ENCODE measurements around the gene SCRT2.
A peak's percentile ranks its signal among the peaks of the same experiment; 100 is the strongest.

The SCRT2 gene

DNA sequence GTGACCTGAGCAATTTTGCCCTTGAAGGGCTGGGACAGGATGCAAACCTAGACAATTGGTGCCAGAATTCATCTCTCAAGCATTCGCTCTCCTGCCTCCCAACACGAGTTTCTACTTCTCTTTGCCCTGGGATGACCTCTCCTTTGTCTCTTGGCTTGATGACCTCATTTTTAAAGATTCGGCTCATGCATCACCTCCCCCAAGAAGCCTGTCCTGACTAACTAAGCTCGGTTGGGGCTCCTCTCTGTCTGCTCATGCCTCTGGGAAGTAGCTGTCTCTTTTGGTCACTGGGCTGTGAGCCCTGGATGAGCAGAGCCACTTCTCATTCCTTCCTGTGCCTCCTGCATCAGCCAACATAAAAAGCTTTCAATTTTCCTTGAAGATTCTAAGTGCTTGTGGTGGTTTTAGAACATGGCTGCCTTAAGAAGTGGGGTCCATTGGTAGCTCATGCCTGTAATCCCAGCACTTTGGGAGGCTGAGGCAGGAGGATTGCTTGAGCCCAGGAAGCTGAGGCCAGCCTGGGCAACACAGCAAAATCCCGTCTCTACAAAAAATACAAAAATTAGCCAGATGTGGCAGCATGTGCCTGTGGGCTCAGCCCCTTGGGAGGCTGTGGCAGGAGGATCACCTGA lies 54.4 kb downstream of the SCRT2 start:
- TF ChIP-seq Cebpa-rat (IDR thresholded peaks at IDR 0.05) = no peak
- Histone ChIP-seq H3K27me3 (no peaks in the 10 kb centered on the region), H3K9ac (no peak overlapping the region), H4K20me1 (no peaks in the 10 kb centered on the region), H3K4me1 (peaks cover 3% of the 10 kb centered on the region; the same call in 1 of the 2 replicates), H3K36me3 (no peaks in the 10 kb centered on the region), H3K27ac (no peak overlapping the region), H3K9me3 (peaks cover 12% of the 10 kb centered on the region), H3K4me3 (no peak overlapping the region), H3K4me2 (no peak overlapping the region)

- H3K4me2 ChIP-seq = no peak overlapping the region
- no peak for TF ChIP-seq Cebpa-rat (IDR thresholded peaks at IDR 0.05)
- no peak overlapping the region for H3K9ac ChIP-seq
- peaks cover 9% of the 10 kb centered on the region; the same call in 1 of the 2 replicates for H3K4me1 ChIP-seq
- no peaks in the 10 kb centered on the region for H3K27me3 ChIP-seq
- H3K27ac ChIP-seq = no peak overlapping the region
- no peaks in the 10 kb centered on the region for H4K20me1 ChIP-seq
- peaks cover 12% of the 10 kb centered on the region for H3K9me3 ChIP-seq
- H3K4me3 ChIP-seq = no peak overlapping the region
- no peaks in the 10 kb centered on the region for H3K36me3 ChIP-seq
These were observed 55.4 kb downstream of the SCRT2 start for GRCh38 chr20:620246-620645.

- no peak for TF ChIP-seq Cebpa-rat (IDR thresholded peaks at IDR 0.05)
- no peaks in the 10 kb centered on the region for H3K36me3 ChIP-seq
- H4K20me1 ChIP-seq = no peaks in the 10 kb centered on the region
- H3K9me3 ChIP-seq = peaks cover 12% of the 10 kb centered on the region
- H3K4me3 ChIP-seq = no peak overlapping the region
- no peak overlapping the region for H3K4me2 ChIP-seq
- H3K9ac ChIP-seq = no peak overlapping the region
- no peak overlapping the region for H3K27ac ChIP-seq
- H3K4me1 ChIP-seq = peaks cover 9% of the 10 kb centered on the region; the same call in 1 of the 2 replicates
- H3K27me3 ChIP-seq = no peaks in the 10 kb centered on the region
These were observed 56.6 kb downstream of the SCRT2 start for GRCh38 chr20:618980-619379.

GRCh38 chr20:617934-618690 lies 57.5 kb downstream of the SCRT2 start:
- no peaks in the 10 kb centered on the region for H3K36me3 ChIP-seq
- TF ChIP-seq Cebpa-rat (IDR thresholded peaks at IDR 0.05) = no peak
- peaks cover 12% of the 10 kb centered on the region for H3K9me3 ChIP-seq
- H3K4me3 ChIP-seq = no peak overlapping the region
- no peak overlapping the region for H3K9ac ChIP-seq
- H3K27me3 ChIP-seq = peaks cover 2% of the 10 kb centered on the region
- no peaks in the 10 kb centered on the region for H4K20me1 ChIP-seq
- no peak overlapping the region for H3K4me2 ChIP-seq
- peaks cover 9% of the 10 kb centered on the region; the same call in 1 of the 2 replicates for H3K4me1 ChIP-seq
- H3K27ac ChIP-seq = no peak overlapping the region

DNA sequence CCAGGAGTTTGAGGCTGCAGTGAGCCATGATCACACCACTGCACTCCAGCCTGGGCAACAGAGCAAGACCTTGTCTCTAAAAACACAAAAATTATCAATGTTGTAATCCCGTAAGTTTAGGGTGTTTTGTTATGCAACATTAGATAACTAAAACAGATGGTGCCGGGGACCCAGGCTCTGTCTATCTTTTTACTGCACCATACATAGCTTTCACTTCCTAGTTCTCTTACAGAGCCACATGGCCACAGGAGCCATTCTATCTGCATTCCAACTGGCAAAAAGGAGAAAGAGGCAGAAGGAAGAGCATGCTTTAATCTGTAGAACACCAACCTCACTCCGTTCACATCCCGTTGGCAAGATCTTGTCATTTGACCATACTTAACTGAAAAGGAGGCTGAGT lies 60.1 kb downstream of the SCRT2 start:
- peaks cover 28% of the 10 kb centered on the region for H3K27me3 ChIP-seq
- peaks cover 13% of the 10 kb centered on the region; the same call in 1 of the 2 replicates for H4K20me1 ChIP-seq
- H3K4me3 ChIP-seq = no peak overlapping the region
- H3K9ac ChIP-seq = no peak overlapping the region
- no peak overlapping the region for H3K27ac ChIP-seq
- H3K4me1 ChIP-seq = peaks cover 19% of the 10 kb centered on the region
- peaks cover 12% of the 10 kb centered on the region for H3K9me3 ChIP-seq
- H3K36me3 ChIP-seq = no peaks in the 10 kb centered on the region
- H3K4me2 ChIP-seq = no peak overlapping the region
- no peak for TF ChIP-seq Cebpa-rat (IDR thresholded peaks at IDR 0.05)

- no peaks in the 10 kb centered on the region for H3K36me3 ChIP-seq
- H3K4me2 ChIP-seq = peak overlapping the region; percentile 66
- H3K9ac ChIP-seq = no peak overlapping the region
- H3K9me3 ChIP-seq = no peaks in the 10 kb centered on the region
- H3K4me3 ChIP-seq = 0 out of 2 replicates have a peak overlapping the region, but pooled peaks have one; percentile 4
- TF ChIP-seq Cebpa-rat (IDR thresholded peaks at IDR 0.05) = no peak
- no peak overlapping the region for H3K27ac ChIP-seq
- H4K20me1 ChIP-seq = peaks cover 13% of the 10 kb centered on the region; the same call in 1 of the 2 replicates
- peaks cover 26% of the 10 kb centered on the region for H3K4me1 ChIP-seq
- peaks cover 48% of the 10 kb centered on the region for H3K27me3 ChIP-seq
These were observed 63.8 kb downstream of the SCRT2 start for GRCh38 chr20:611843-612185.

All from BLaER1 (cell line).